Ishikawa (cell line): ENCODE data around the gene DUS2.

Experiments used
- CEBPB ChIP-seq: IDR thresholded peaks from 2 replicates; pipeline ENCODE4 v1.6.1; 2012
- CREB1 ChIP-seq: IDR thresholded peaks from 2 replicates; pipeline ENCODE4 v1.6.1; 2012; ENCODE audit warnings: low read depth
- EGR1 ChIP-seq: IDR thresholded peaks from 2 replicates; pipeline ENCODE4 v1.6.1; 2012
- EP300 ChIP-seq: IDR thresholded peaks from 2 replicates; pipeline ENCODE4 v1.6.1; 2012; ENCODE audit warnings: borderline replicate concordance
- FOXM1 ChIP-seq: IDR thresholded peaks from 2 replicates; pipeline ENCODE4 v1.6.1; 2012; ENCODE audit warnings: low read depth, borderline replicate concordance
- NFIC ChIP-seq: IDR thresholded peaks from 2 replicates; pipeline ENCODE4 v1.6.1; 2012
- RAD21 ChIP-seq: IDR thresholded peaks from 2 replicates; pipeline ENCODE4 v1.6.1; 2012; ENCODE audit warnings: low read depth
- TAF1 ChIP-seq: IDR thresholded peaks from 2 replicates; pipeline ENCODE4 v1.6.1; 2012; ENCODE audit warnings: low read depth, mild to moderate bottlenecking
- TCF12 ChIP-seq: IDR thresholded peaks from 2 replicates; pipeline ENCODE4 v1.6.1; 2012; ENCODE audit warnings: low read depth
- TEAD4 ChIP-seq: IDR thresholded peaks from 2 replicates; pipeline ENCODE4 v1.6.1; 2012
- YY1 ChIP-seq: IDR thresholded peaks from 2 replicates; pipeline ENCODE4 v1.6.1; 2012; ENCODE audit warnings: low read depth
- ZBTB7A ChIP-seq: IDR thresholded peaks from 2 replicates; pipeline ENCODE4 v1.6.1; 2012; ENCODE audit warnings: low read depth
- TF ChIP-seq, protein P1 (sequence below): IDR thresholded peaks from 2 replicates; pipeline ENCODE4 v1.6.1; 2012
- TF ChIP-seq, protein P2 (sequence below): IDR thresholded peaks from 2 replicates; pipeline ENCODE4 v1.6.1; 2012; ENCODE audit warnings: low read depth, mild to moderate bottlenecking
- TF ChIP-seq, protein P3 (sequence below): IDR thresholded peaks from 2 replicates; pipeline ENCODE4 v1.6.1; 2012

DUS2 gene

DNA sequence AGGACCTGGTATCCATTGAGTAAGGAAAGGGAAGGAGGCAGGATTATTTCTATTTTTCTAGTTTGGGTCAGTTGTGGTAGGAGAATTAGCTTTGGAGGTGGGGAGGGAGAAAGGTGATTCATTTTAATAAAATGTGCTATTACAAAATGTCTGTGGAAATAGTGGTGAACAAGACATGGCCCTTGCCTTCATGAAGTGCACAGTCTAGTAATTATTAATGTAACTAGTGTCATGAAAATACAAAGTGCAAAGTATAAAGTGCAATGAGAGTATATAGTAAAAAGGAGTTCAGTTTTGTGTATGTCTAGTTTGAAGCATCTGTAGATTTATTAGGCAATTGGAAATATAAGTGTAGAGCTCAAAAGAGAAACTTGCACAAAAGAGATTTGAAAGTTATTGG is 74.0 kb downstream of the DUS2 start:
- TF ChIP-seq RAD21 (no peak), TCF12 (no peak), TAF1 (no peak), CREB1 (no peak), CEBPB (no peak), TEAD4 (no peak), EP300 (no peak), ZBTB7A (no peak), YY1 (no peak), NFIC (no peak), FOXM1 (no peak)
- TF ChIP-seq, protein P1, sequence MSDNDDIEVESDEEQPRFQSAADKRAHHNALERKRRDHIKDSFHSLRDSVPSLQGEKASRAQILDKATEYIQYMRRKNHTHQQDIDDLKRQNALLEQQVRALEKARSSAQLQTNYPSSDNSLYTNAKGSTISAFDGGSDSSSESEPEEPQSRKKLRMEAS, result no peak
- TF ChIP-seq, protein P2, sequence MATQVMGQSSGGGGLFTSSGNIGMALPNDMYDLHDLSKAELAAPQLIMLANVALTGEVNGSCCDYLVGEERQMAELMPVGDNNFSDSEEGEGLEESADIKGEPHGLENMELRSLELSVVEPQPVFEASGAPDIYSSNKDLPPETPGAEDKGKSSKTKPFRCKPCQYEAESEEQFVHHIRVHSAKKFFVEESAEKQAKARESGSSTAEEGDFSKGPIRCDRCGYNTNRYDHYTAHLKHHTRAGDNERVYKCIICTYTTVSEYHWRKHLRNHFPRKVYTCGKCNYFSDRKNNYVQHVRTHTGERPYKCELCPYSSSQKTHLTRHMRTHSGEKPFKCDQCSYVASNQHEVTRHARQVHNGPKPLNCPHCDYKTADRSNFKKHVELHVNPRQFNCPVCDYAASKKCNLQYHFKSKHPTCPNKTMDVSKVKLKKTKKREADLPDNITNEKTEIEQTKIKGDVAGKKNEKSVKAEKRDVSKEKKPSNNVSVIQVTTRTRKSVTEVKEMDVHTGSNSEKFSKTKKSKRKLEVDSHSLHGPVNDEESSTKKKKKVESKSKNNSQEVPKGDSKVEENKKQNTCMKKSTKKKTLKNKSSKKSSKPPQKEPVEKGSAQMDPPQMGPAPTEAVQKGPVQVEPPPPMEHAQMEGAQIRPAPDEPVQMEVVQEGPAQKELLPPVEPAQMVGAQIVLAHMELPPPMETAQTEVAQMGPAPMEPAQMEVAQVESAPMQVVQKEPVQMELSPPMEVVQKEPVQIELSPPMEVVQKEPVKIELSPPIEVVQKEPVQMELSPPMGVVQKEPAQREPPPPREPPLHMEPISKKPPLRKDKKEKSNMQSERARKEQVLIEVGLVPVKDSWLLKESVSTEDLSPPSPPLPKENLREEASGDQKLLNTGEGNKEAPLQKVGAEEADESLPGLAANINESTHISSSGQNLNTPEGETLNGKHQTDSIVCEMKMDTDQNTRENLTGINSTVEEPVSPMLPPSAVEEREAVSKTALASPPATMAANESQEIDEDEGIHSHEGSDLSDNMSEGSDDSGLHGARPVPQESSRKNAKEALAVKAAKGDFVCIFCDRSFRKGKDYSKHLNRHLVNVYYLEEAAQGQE, result no peak

DNA sequence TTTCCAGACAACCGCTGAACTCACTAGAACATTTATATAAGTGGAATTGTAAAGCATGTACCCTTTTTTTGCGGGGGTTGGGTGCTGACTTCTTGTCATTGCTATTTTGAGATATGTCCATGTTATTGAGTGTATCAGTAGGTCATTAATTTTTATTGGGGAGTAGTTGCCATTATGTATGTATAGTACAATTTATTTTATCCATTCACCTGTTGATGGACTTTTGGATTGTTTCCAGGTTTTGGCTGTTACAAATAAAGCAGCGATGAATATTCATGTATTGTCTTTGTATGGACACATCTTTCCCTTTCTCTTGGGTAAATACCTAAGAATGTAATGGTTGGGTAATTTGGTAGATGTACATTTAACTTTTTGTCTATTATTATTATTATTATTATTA is 74.8 kb downstream of the DUS2 start:
- TF ChIP-seq RAD21 (no peak), NFIC (no peak), FOXM1 (no peak), EGR1 (no peak), YY1 (no peak), ZBTB7A (no peak), TEAD4 (no peak), TCF12 (no peak), CREB1 (no peak), TAF1 (no peak), CEBPB (no peak), EP300 (no peak)
- TF ChIP-seq, protein P2, result no peak
- TF ChIP-seq, protein P3, sequence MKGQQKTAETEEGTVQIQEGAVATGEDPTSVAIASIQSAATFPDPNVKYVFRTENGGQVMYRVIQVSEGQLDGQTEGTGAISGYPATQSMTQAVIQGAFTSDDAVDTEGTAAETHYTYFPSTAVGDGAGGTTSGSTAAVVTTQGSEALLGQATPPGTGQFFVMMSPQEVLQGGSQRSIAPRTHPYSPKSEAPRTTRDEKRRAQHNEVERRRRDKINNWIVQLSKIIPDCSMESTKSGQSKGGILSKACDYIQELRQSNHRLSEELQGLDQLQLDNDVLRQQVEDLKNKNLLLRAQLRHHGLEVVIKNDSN, result no peak

DNA sequence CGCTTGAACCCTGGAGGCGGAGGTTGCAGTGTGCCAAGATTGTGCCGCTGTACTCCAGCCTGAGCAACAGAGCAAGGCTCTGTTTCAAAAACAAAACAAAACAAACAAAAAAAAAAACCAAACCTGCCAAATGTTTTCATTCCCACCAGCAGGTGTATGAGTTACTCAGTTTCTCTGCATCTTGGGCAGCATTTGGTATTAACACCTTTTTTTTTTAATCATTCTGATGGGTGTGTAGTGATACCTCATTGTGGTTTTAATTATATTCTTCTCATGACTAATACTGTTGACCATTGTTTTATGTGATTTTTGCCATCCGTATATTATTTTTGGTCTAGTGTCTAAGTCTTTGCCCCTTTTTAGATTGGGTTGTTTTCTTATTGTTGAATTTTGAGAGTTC is 77.4 kb downstream of the DUS2 start:
- TF ChIP-seq NFIC, result no peak
- TF ChIP-seq, protein P2, result no peak
- no peak for TF ChIP-seq ZBTB7A
- no peak for TF ChIP-seq TAF1
- TF ChIP-seq CEBPB, result no peak
- TF ChIP-seq TEAD4, result no peak
- TF ChIP-seq FOXM1, result no peak
- no peak for TF ChIP-seq EGR1
- TF ChIP-seq, protein P1, result no peak
- TF ChIP-seq, protein P3, result no peak
- no peak for TF ChIP-seq RAD21
- TF ChIP-seq TCF12, result no peak
- no peak for TF ChIP-seq EP300
- TF ChIP-seq YY1, result no peak
- TF ChIP-seq CREB1, result no peak

DNA sequence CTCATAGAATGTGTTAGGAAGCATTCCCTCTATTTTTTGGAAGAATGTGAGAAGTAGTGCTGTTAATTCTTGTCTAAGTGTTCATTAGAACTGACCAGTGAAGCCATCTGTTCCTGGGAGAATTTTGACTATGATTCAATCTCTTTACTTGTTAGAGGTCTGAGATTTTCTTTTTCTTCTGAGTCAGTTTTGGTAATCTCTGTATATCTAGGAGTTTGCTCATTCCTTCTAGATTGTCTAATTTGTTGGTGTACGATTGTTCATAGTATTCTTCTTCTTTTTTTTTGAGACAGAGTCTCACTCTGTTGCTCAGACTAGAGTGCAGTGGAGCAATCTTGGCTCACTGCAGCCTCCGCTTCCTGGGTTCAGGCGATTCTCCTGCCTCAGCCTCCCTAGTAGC is 82.5 kb downstream of the DUS2 start:
- TF ChIP-seq CREB1 (no peak), NFIC (no peak), CEBPB (no peak), TEAD4 (no peak), RAD21 (no peak), EP300 (no peak), ZBTB7A (no peak), TAF1 (no peak), TCF12 (no peak), FOXM1 (no peak), YY1 (no peak), EGR1 (no peak)
- TF ChIP-seq, protein P3, result no peak
- TF ChIP-seq, protein P1, result no peak
- TF ChIP-seq, protein P2, result no peak
